Ovary (tissue), 9 donors: ENCODE results near the gene HEATR5A. TPM values are rescaled to one million over a fixed set of nuclear protein-coding genes. Genes with fewer than 3 reads are reported as not detected.

Experiments used
- DNase-seq, 5 donors: peaks; one replicate each; pipeline ENCODE4 v3.0.0-alpha.2; 2019 to 2020
- H3K27ac ChIP-seq, 2 donors: fragments of 200-600 bp; one replicate each; pipeline versions ENCODE4 v1.5.1 to v1.8.0; 2019 to 2022
- H3K27me3 ChIP-seq: fragments of 200-600 bp; one replicate; pipeline ENCODE4 v1.8.0; 2022
- H3K36me3 ChIP-seq: fragments of 200-600 bp; sonication (generic); one replicate; pipeline ENCODE4 v1.5.1; 2019
- H3K4me1 ChIP-seq: one replicate; pipeline ENCODE4 v1.8.1; 2013; ENCODE audit warnings: mild to moderate bottlenecking, moderate library complexity; ENCODE audit not compliant: insufficient read depth
- H3K4me3 ChIP-seq: fragments of 200-600 bp; sonication (generic); one replicate; pipeline ENCODE4 v1.5.1; 2017
- H3K9me3 ChIP-seq, 2 donors: fragments of 200-600 bp in 1 of 2; sonication (generic) in 1 of 2; one replicate each; pipeline versions ENCODE4 v1.5.1 to v1.8.1; 2013 to 2019; ENCODE audit warnings: mild to moderate bottlenecking in 1 of 2, moderate library complexity in 1 of 2
- EP300 ChIP-seq: sonication (generic); formaldehyde crosslinking; IDR thresholded peaks from one replicate; pipeline ENCODE4 v1.6.1; 2017; ENCODE audit warnings: antibody characterized with exemption
- POLR2A ChIP-seq: fragments of 450-650 bp; IDR thresholded peaks from one replicate; pipeline ENCODE4 v1.6.1; 2017; ENCODE audit warnings: antibody characterized with exemption, mild to moderate bottlenecking, moderate library complexity
- WGBS, 3 donors: extraction: QIAGEN DNeasy Blood & Tissue Kit in 1 of 3; methylation state at CpG; one replicate each; pipeline versions ENCODE4 v1.1.5 to v1.1.7; 2013 to 2017; 5-methylcytosine and 5-hydroxymethylcytosine counted together
- intact Hi-C, 4 donors: fragments of 100-400 bp; cut with DNase I; formaldehyde crosslinking; loops; one replicate each; pipeline versions ENCODE4 v1.11.0 to v1.15.1; 2022 to 2023
- polyA plus RNA-seq, 2 donors: library from polyadenylated mRNA; stranded (reverse); fragments of 200-250 nt in 1 of 2; fragments of 350-450 nt in 1 of 2; fragmentation: Illumina TruSeq in 1 of 2; extraction: RNeasy Lipid Tissue Mini Kit (QIAGEN cat#74804) in 1 of 2; gene quantifications; one replicate each; pipeline ENCODE4 v1.2.3, GENCODE V29; 2013 to 2014
- total RNA-seq, 7 donors: library from RNA; depleted of rRNA in 2 of 7; stranded (reverse); fragments of >200 nt in 2 of 7; fragmentation: NEBNext Ultra II Directional in 3 of 7; extraction: Animal tissue kit (Norgen Biotek cat#: 25700) in 3 of 7; gene quantifications; one replicate each; pipeline versions ENCODE4 v1.1.0 to v1.2.4, GENCODE V29; 2016 to 2023
- TF ChIP-seq, protein P1 (sequence below), 3 donors: fragments of 450-650 bp in 2 of 3; fragments of 200-600 bp in 1 of 3; IDR thresholded peaks; one replicate each; pipeline versions ENCODE4 v1.5.1 to v1.8.0; 2016 to 2022; ENCODE audit warnings: antibody characterized with exemption in 3 of 3, mild to moderate bottlenecking in 1 of 3
- donor health status: DM: no; HTN: no; CAD: no; lungs with moderate emphysema.
- donor health status: DM: no; HTN: no; CAD: no.
- donor health status: Bipolar disorder and iron deficiency.
- donor health status: DM: yes; HTN: yes; CAD: no.
- donor health status: DM: no; HTN: no; CAD: no.
- donor health status: DM: yes; HTN: yes; CAD: no.

HEATR5A gene
- total and polyA plus RNA-seq, 9 donors: 6.2 to 32.9 (median 22.4) TPM

DNA sequence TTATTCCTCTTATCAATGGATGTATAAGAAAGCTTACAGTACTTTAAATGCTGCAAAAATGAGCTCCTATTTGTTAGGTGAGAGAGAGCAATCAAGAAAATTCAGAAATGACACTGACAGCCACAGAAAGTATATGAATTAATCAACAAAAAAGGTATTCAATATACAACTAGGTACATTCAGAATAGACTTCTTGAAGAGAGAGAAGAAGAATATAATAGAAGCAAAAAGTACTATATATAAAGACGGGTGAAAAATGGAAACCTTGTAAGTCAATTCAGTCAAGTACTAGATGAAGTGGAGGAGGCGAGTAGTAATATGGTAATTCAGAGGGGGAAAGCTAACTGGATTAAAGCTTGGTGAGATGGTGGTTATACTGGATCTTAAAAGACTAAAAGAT is 74.3 kb downstream of the HEATR5A start:
- Histone ChIP-seq H3K4me3 (no peak overlapping the region), H3K36me3 (no peaks in the 10 kb centered on the region), H3K27ac (no peak overlapping the region), H3K27me3 (no peaks in the 10 kb centered on the region), H3K4me1 (no peaks in the 10 kb centered on the region), H3K9me3 (no peaks in the 10 kb centered on the region)
- WGBS, 3 donors: 94 to 97% (median 96%) methylated on average over 2 of the region's 2 CpGs
- TF ChIP-seq POLR2A (no peak), EP300 (no peak)
- TF ChIP-seq, protein P1, sequence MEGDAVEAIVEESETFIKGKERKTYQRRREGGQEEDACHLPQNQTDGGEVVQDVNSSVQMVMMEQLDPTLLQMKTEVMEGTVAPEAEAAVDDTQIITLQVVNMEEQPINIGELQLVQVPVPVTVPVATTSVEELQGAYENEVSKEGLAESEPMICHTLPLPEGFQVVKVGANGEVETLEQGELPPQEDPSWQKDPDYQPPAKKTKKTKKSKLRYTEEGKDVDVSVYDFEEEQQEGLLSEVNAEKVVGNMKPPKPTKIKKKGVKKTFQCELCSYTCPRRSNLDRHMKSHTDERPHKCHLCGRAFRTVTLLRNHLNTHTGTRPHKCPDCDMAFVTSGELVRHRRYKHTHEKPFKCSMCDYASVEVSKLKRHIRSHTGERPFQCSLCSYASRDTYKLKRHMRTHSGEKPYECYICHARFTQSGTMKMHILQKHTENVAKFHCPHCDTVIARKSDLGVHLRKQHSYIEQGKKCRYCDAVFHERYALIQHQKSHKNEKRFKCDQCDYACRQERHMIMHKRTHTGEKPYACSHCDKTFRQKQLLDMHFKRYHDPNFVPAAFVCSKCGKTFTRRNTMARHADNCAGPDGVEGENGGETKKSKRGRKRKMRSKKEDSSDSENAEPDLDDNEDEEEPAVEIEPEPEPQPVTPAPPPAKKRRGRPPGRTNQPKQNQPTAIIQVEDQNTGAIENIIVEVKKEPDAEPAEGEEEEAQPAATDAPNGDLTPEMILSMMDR (IDR thresholded peaks at IDR 0.05): no peak
- intact Hi-C loops: loop anchor here in 1 of 4 donors (10.0 kb wide), 1 partner anchor 141 kb away; the partner anchor contains the start of gene HECTD1
- DNase-seq: no peak

DNA sequence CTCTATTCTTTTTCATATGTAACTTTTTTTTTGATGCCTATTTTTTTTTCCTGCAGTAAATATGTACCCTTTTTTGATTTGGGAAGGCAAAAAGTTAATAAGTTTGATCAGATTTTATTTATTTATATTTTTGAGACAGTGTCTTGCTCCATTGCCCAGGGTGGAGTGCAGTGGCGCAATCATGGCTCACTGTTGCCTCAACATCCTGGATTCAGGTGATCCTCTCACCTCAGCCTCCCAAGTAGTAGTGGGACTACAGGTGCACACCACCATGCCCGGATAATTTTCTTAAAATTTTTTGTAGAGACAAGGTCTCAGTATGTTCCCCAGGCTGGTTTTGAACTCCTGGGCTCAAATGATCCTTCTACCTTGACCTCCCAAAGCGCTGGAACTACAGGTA is 79.1 kb downstream of the HEATR5A start:
- no peak for DNase-seq
- 95 to 98% (median 98%) methylated on average over 3 of the region's 3 CpGs for WGBS, 3 donors
- no peak for TF ChIP-seq EP300
- TF ChIP-seq POLR2A: no peak
- TF ChIP-seq, protein P1 (IDR thresholded peaks at IDR 0.05): no peak

DNA sequence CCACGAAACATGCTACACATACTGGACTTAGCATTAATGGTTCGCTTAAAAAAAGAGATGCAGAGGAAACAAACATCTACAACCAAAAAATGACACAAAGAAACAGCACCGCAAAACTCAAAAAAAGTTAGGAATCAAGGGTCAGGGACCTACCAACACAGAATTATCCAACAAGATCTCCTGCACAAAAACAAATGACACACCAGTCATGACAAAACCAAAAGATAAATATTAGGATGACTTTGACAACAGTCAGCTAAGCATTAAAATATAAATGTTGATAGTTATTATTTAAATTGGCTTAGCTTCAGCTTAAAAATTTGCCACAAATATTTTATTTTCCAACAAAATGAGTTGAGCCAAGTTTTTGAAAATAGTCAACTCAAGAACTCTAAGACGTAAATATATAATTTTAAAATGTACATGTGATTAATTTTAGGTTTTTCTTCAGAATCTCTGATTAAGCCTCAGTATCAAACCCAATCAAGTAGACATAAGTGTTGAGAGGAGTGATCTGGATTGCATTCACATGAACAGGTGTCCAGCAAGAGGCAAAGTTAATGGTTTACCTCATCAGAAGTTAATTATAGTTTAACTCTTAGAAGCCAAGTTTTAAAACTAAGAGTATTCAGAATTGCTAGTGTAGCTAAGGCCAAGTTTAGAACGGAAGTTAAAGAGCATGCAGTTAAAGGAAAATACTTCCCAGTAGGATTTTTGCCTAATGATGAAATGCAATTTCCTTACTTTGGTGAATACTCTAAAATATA is 79.9 kb downstream of the HEATR5A start:
- intact Hi-C loops: loop anchor here in 1 of 4 donors (10.0 kb wide), 1 partner anchor 136 kb away; the partner anchor contains the start of gene HECTD1
- H3K36me3 ChIP-seq: no peaks in the 10 kb centered on the region
- TF ChIP-seq POLR2A (no peak), EP300 (no peak)
- TF ChIP-seq, protein P1 (IDR thresholded peaks at IDR 0.05): no peak

More for the DNA sequence above, 79.1 kb downstream of the HEATR5A start:
- H3K4me1 ChIP-seq: no peaks in the 10 kb centered on the region
- intact Hi-C loops: loop anchor here in 1 of 4 donors (10.0 kb wide), 1 partner anchor 136 kb away; the partner anchor contains the start of gene HECTD1
- H3K4me3 ChIP-seq: no peak overlapping the region
- H3K9me3 ChIP-seq: no peaks in the 10 kb centered on the region
- H3K27ac ChIP-seq: no peak overlapping the region
- H3K36me3 ChIP-seq: no peaks in the 10 kb centered on the region
- H3K27me3 ChIP-seq: no peaks in the 10 kb centered on the region

DNA sequence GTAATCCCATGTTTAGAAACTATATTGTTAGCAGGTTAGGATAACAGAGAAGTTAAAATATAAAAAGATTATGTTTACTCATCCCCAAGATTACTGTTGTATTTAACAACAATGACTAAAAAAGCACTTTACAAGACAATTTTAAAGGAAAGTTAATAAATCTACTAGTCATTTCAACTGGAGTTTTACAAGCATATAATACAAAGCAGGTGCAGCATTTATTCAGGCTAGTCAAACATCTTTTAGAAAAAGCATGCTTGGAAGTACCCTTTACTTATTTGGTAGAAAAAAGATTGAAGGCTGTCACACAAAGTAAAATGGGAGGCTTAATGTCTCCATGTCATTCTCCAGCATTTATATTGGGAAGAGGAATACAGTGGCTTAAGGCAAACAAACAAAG is 80.6 kb downstream of the HEATR5A start:
- Histone ChIP-seq H3K36me3 (no peaks in the 10 kb centered on the region), H3K4me3 (no peak overlapping the region), H3K4me1 (no peaks in the 10 kb centered on the region), H3K27me3 (no peaks in the 10 kb centered on the region), H3K9me3 (no peaks in the 10 kb centered on the region), H3K27ac (no peak overlapping the region)
- TF ChIP-seq POLR2A (no peak), EP300 (no peak)
- TF ChIP-seq, protein P1 (IDR thresholded peaks at IDR 0.05): no peak
- intact Hi-C loops: loop anchor here in 1 of 4 donors (10.0 kb wide), 1 partner anchor 135 kb away; the partner anchor contains the start of gene HECTD1
- no peak for DNase-seq

More for the DNA sequence above, 79.9 kb downstream of the HEATR5A start:
- H3K27ac ChIP-seq: no peak overlapping the region
- no peaks in the 10 kb centered on the region for H3K27me3 ChIP-seq
- H3K4me3 ChIP-seq: no peak overlapping the region
- H3K9me3 ChIP-seq: no peaks in the 10 kb centered on the region
- no peaks in the 10 kb centered on the region for H3K4me1 ChIP-seq
- DNase-seq: no peak
- 15 to 40% (median 23%) methylated on average over 5 of the region's 5 CpGs for WGBS, 3 donors
